NCI-H748 (cell line): ENCODE measurements around the gene TUBA3E.
"Not testable (repeated sequence)": the region's sequence is repeated elsewhere in the genome, so short reads cannot be mapped to it uniquely, and the experiment has no call there.

Source experiments
- DNase-seq: peaks from one replicate; lab custom pipeline; 2025; ENCODE audit not compliant: unreplicated experiment; lab: John Stamatoyannopoulos, UW

The TUBA3E gene

GRCh38 chr2:130198343-130198742 lies at the start of gene TUBA3E:
Gene TUBA3E (minus strand): TSS chr2:130198439. CDS start chr2:130198360, 79 bp downstream.
- no peak for DNase-seq

GRCh38 chr2:130246430-130246829 lies 48.2 kb upstream of the TUBA3E start:
- DNase-seq: no peak

- no peak for DNase-seq
Observed at GRCh38 chr2:130245976-130246375, 47.7 kb upstream of the TUBA3E start.

GRCh38 chr2:130243359-130243758 lies 45.1 kb upstream of the TUBA3E start:
- DNase-seq: no peak

- DNase-seq: no peak
Observed at GRCh38 chr2:130241041-130241707, 42.9 kb upstream of the TUBA3E start.

- not testable (repeated sequence) for DNase-seq
Observed at GRCh38 chr2:130239581-130239980, 41.3 kb upstream of the TUBA3E start.

GRCh38 chr2:130233066-130233465 lies 34.8 kb upstream of the TUBA3E start:
- not testable (repeated sequence) for DNase-seq

- DNase-seq: no peak
Observed at GRCh38 chr2:130231656-130232055, 33.4 kb upstream of the TUBA3E start.

- not testable (repeated sequence) for DNase-seq
Observed at GRCh38 chr2:130230907-130231306, 32.7 kb upstream of the TUBA3E start.

- DNase-seq: not testable (repeated sequence)
Observed at GRCh38 chr2:130230376-130230775, 32.1 kb upstream of the TUBA3E start.

GRCh38 chr2:130229161-130229510 lies 30.9 kb upstream of the TUBA3E start:
- not testable (repeated sequence) for DNase-seq

- not testable (repeated sequence) for DNase-seq
Observed at GRCh38 chr2:130228467-130229160, 30.4 kb upstream of the TUBA3E start.

GRCh38 chr2:130228005-130228404 lies 29.8 kb upstream of the TUBA3E start:
- DNase-seq: not testable (repeated sequence)

- DNase-seq: not testable (repeated sequence)
Observed at GRCh38 chr2:130222523-130222922, 24.3 kb upstream of the TUBA3E start.

GRCh38 chr2:130220505-130220904 lies 22.3 kb upstream of the TUBA3E start:
- not testable (repeated sequence) for DNase-seq

GRCh38 chr2:130219147-130219546 lies 20.9 kb upstream of the TUBA3E start:
- DNase-seq: not testable (repeated sequence)

- DNase-seq: not testable (repeated sequence)
Observed at GRCh38 chr2:130207051-130207450, 8.8 kb upstream of the TUBA3E start.

GRCh38 chr2:130203150-130203549 lies 4.9 kb upstream of the TUBA3E start:
- DNase-seq: not testable (repeated sequence)

GRCh38 chr2:130202518-130202917 lies 4.3 kb upstream of the TUBA3E start:
- peak; percentile 0 for DNase-seq

GRCh38 chr2:130196052-130196451 lies 2.2 kb downstream of the TUBA3E start:
- not testable (repeated sequence) for DNase-seq

- DNase-seq: not testable (repeated sequence)
Observed at GRCh38 chr2:130195089-130195635, 3.1 kb downstream of the TUBA3E start.

GRCh38 chr2:130193824-130194223 lies 4.4 kb downstream of the TUBA3E start:
- not testable (repeated sequence) for DNase-seq
